Hippocampal formation (tissue), 2 donors: Measurements from ENCODE around the gene OR8D2.

Experiments
- DNase-seq, 2 donors: peaks; one replicate each; lab custom pipeline; 2025; lab: John Stamatoyannopoulos, UW

Gene OR8D2, protein sequence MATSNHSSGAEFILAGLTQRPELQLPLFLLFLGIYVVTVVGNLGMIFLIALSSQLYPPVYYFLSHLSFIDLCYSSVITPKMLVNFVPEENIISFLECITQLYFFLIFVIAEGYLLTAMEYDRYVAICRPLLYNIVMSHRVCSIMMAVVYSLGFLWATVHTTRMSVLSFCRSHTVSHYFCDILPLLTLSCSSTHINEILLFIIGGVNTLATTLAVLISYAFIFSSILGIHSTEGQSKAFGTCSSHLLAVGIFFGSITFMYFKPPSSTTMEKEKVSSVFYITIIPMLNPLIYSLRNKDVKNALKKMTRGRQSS

DNA sequence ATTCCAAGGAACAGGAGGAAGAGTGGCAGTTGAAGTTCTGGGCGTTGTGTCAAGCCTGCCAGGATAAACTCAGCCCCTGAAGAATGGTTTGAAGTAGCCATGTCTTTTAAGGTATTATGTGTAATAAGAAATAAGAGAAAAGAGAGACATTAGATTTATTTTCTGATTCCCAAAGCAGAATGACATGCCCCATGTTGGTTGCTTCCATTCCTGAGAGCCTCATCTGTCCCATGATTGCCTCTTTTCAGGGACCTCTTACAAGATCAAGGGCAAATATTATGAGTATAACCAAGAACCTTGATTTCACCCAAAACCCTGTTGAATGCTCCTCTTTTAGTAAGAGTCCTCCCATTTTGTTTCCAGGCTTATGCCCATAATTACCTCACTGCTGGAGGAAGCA is at the start of gene OR8D2:
Gene OR8D2 (minus strand): TSS at position 101 of the 400 bp plus-strand sequence. CDS start 0 bp downstream, at position 101.
- no peak for DNase-seq

- no peak for DNase-seq
These were observed 39.6 kb upstream of the OR8D2 start for GRCh38 chr11:124359566-124359965.

DNA sequence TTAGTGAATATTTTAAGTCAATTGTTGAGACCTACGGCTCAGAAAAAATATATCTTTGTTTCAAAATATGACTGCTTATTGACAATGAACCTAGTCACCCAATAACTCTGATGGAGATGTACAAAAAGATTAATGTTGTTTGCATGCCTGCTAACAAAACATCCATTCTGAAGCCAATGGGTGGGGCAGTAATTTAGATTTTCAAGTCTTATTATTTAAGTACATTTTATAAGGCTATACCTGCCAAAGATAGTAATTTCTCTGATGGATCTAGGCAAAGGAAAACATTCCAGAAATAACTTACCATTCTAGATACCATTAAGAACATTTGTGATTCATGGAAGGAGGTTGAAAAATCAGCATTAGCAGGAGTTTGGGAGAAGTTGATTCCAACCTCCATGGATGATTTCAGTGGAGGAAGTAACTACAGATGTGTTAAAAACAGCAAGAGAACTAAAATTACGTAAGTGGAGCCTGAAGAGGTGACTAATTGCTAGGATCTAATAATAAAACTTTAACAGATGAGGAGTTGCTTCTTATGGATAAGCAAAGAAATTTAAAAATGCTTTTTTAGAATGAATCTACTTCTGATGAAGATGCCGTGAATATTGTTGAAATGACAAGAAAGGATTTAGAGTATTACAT is 26.4 kb upstream of the OR8D2 start:
- no peak for DNase-seq

- DNase-seq = no peak
These were observed 24.3 kb upstream of the OR8D2 start for GRCh38 chr11:124344346-124344745.

DNA sequence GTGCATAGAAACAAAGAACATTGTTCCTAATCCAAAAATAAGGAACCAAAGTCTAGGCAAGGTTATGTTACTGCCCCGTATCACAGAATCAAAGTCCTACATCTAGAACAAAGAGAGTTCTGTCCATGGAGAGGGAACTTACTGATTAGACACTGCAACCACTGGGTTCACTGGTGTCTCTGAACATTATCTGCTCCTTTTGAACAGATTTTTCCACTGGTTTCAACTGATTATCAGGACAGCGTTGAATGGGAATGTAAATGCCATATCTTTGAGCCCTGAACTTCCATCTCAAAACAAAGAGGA is 20.1 kb upstream of the OR8D2 start:
- DNase-seq = no peak

- no peak for DNase-seq
These were observed 19.6 kb upstream of the OR8D2 start for GRCh38 chr11:124339396-124340141.

DNA sequence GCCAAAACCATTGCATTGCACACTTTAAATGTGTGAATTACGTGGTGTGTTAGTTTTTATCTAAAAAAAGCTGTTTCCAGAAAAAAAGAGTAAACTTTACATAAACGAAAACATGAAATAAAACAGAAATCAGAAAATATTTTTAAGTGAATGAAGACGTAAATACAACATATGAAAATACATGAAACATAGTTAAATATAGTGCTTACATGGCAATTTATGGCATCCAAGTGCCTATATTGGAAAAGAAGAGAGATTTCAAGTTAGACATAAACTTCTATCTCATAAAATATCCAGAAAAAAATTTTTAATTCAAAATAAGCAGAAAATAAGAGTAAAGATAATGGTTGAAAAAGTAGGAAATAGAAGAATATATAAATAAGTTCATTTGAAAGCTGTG is 11.9 kb upstream of the OR8D2 start:
- no peak for DNase-seq

- peak in 1 of 2 donors; percentile 7 for DNase-seq
These were observed 9.9 kb upstream of the OR8D2 start for GRCh38 chr11:124329787-124330478.

GRCh38 chr11:124327775-124328174 is 7.8 kb upstream of the OR8D2 start:
- no peak for DNase-seq

DNA sequence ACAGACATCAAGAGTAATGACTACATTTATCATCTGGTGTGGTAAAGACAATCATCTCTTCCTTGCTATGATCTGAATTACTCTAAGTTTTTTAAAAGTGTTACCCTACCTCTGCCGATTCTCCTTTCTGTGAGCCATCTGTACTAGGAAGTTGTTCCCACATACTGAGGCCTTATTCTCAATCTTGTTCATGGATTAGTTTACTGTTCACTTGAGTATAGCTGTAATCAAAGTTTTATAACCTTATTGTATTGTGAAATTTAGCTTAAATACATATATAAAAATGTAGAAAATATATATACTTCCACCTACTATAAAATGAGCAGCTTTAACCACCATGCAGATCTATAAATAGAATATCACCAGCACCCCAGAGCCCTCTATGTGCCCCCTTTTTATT is 2.4 kb upstream of the OR8D2 start:
- DNase-seq = no peak

GRCh38 chr11:124315052-124315451 is 4.9 kb downstream of the OR8D2 start:
- DNase-seq = no peak

- no peak for DNase-seq
These were observed 6.1 kb downstream of the OR8D2 start, which contains the start of gene OR8D1 for GRCh38 chr11:124313849-124314248. Gene OR8D1 (minus strand): TSS chr11:124313949. CDS start chr11:124310766, 3,183 bp downstream.

- DNase-seq = no peak
These were observed 6.9 kb downstream of the OR8D2 start for GRCh38 chr11:124313131-124313530.

GRCh38 chr11:124311670-124312069 is 8.3 kb downstream of the OR8D2 start:
- no peak for DNase-seq

- no peak for DNase-seq
These were observed 8.7 kb downstream of the OR8D2 start for GRCh38 chr11:124311269-124311668.

DNA sequence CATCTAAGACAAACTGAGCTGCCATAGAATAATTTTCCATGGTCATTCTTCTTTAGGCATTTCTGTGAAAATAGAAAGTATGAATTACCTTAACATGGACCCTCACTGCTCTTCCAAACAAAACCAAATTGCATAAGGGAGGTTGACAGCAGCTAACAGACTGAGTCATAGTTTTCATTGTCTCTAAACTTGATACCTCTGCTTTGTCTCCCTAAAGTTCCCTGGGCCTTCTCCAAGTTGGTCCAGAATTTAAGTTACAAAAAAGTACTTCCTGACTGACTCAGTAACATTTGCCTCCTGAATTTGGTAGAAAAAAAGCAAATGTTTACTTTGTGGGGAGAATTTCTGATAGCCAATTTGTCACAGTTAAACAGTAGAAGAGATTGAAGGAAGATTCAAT is 9.3 kb downstream of the OR8D2 start:
- DNase-seq = no peak

DNA sequence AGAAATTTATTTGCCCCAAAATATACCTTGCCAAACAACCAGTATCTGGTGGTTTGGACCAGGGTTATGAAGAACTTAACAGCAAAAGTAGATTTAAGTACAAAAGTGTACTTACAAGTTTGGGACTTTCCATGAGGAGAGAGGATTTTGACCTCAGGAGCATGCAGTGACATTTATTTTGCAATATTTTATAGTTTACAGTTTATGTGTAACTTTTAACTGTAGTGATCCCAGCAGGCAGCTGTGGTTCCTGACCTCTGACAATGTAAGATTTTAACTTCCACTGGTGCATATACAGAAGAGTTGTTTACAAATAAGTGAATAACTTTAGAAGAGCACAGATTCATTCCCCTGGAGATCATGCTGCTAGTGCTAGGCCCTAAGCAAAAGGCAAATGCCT is 12.9 kb downstream of the OR8D2 start:
- DNase-seq = no peak

GRCh38 chr11:124302347-124303125 is 17.5 kb downstream of the OR8D2 start:
- DNase-seq = no peak

GRCh38 chr11:124301548-124301947 is 18.4 kb downstream of the OR8D2 start:
- no peak for DNase-seq

- no peak for DNase-seq
These were observed 22.1 kb downstream of the OR8D2 start for GRCh38 chr11:124297921-124298320.

GRCh38 chr11:124296016-124296415 is 24.0 kb downstream of the OR8D2 start:
- DNase-seq = no peak

GRCh38 chr11:124294687-124295086 is 25.3 kb downstream of the OR8D2 start:
- DNase-seq = no peak
